ENCODE measurements around the gene TXN. TPM values are rescaled to one million over a fixed set of nuclear protein-coding genes. Genes with fewer than 3 reads are reported as not detected.

Gene TXN
- total and polyA plus RNA-seq, 2 of the 8 experiments (the other 6 are each of a cell fraction or from before 2014, with no cell fraction given), result 297 to 419 TPM

GRCh38 chr9:110291921-110292557, 35.7 kb upstream of the TXN start (continued):
- TF ChIP-seq ZNF274 (IDR thresholded peaks at IDR 0.05; ENCODE audit: borderline replicate concordance, extremely low read depth, low read length) (no peak), USF2 (IDR thresholded peaks at IDR 0.05; ENCODE audit: low read length) (no peak), CREB1 (IDR thresholded peaks at IDR 0.05) (no peak), SUZ12 (IDR thresholded peaks at IDR 0.05; ENCODE audit: low read length) (no peak), ASH2L (IDR thresholded peaks at IDR 0.05; ENCODE audit: low read length) (no peak), CHD2 (IDR thresholded peaks at IDR 0.05; ENCODE audit: low read length) (no peak)

Data from H1 (cell line).